Measurements from ENCODE around the gene ALG9.

The ALG9 gene

DNA sequence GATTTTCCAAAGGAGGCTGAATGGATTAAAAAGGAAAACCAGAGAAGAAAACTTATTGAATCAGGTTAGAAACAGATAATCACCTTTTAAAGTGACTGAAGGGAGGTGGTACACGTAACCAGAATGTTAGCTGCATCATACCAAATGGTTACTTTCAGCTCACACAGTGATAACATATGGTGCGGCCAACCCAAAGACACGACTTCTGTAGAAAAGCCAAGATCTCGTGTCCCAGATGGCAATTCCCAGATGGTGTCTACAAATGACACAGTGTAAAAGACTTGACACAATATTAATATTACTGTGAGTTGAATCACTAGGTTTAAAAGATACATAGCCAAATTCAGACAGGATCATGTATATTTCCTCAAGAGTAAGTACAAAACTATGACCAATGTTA lies 110.3 kb downstream of the ALG9 start:
- no peak for DNase-seq

DNA sequence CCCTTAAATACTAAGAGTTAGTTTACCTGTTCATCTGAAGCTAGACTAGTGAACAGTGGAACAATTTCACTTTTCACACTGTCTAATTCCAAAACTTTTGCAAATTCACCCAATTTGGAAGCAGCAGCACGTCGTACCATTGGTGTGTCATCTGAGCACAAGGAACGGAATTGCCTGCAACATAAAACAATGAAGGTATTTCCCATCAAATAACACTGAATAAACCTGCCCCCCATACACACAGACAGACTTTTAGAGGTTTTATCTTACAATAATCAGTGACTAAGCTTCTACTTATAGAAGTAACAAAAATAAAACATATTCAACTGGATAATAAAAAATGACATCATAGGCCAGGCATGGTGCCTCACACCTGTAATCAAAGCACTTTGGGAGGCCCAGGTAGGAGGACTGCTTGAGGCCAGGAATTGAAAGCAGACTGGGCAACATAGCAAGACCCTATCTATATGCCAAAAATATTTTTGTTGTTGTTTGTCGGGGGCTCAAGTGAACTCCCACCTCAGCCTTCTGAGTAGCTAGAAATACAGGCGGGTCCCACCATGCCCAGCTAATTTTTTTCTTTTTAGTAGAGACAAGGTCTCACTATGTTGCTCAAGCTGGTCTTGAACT lies 111.5 kb downstream of the ALG9 start:
- no peak for DNase-seq

DNA sequence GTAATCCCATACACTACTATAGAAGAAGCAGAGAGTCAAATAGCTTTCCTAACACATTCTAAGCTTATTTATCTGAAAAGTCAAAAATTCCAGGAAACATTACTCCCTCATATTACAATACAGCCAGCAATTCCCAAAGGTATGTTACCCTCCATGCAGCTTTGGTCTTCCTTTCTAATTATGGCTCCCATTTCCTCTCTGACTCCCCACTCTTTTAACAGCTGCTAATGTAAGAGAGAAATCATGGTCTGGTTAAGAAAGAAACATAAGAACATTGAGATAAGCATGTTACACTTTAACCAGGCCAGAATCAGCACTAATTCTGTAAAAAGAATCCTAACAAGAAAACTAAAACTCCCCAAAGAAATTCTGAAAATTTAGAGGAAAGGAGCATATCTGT lies 112.0 kb downstream of the ALG9 start:
- no peak for DNase-seq

DNA sequence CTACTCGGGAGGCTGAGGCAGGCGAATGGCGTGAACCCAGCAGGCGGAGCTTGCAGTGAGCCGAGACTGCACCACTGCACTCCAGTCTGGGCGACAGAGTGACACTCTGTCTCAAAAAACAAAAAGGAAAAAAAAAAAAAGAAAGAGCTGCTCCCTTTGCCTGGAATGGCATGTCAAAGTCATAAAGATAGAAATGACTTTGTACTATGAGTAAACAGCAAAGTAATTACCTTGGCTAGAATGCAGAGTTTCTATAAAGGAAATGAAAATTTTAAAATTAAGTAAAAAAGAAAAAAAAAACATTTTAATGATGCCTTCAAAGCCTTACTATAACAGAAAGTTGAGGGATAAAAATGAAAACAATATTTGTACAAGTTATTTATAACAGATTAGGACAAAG lies 115.3 kb downstream of the ALG9 start:
- no peak for DNase-seq

DNA sequence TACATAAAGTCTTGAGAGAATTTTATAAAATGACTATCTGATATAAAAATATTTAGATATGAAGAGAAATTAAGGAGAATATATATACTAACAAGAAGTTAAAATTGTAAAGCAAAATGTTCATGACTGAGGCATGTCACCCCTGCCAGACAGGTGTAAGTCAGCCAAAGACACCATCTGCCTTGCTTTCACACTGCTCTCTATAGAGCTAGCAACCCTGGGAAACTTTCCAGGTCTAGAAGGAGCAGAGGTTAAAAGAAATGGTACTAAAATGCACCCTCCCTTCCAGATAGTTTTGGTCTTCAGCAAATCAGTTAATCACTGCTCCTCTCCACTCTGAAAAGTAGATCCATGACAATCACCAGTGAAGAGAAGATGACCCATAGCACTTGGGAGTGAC lies 121.7 kb downstream of the ALG9 start:
- DNase-seq = no peak

DNA sequence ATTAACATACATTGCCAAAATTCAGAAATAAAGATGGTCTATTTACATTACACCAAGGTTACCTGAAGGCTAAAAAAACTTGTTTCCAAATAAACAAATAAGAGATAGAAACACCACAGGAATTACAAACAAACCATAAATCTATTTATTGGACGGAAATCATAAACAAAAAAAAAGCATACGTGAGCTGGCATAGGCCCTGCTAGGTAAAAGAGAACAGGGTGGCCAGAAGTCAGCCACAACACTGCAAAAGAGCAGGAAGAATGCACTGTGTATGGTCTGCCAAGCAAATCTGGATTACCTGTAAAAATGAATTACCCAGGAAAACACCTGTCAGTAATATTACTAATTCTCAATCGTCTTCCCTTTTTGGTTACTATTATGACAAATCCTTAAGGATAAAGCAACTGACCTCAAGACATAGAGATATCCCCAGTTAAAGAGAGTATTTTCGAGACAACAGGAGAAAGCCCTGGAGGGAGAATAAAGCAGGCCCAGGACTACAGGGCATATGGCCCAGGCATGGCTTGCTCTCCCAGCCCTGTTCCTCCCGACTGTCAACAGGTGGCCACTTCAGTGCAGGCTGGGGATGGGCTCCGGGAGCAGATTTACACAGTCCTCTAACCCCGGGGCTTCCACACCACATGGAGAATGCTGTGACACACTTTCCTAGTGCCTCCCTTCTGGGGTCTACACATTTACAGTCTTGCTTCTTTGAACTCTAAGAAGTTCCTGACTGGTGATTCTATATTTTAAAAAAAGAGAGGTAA lies 123.2 kb downstream of the ALG9 start:
- DNase-seq = no peak

DNA sequence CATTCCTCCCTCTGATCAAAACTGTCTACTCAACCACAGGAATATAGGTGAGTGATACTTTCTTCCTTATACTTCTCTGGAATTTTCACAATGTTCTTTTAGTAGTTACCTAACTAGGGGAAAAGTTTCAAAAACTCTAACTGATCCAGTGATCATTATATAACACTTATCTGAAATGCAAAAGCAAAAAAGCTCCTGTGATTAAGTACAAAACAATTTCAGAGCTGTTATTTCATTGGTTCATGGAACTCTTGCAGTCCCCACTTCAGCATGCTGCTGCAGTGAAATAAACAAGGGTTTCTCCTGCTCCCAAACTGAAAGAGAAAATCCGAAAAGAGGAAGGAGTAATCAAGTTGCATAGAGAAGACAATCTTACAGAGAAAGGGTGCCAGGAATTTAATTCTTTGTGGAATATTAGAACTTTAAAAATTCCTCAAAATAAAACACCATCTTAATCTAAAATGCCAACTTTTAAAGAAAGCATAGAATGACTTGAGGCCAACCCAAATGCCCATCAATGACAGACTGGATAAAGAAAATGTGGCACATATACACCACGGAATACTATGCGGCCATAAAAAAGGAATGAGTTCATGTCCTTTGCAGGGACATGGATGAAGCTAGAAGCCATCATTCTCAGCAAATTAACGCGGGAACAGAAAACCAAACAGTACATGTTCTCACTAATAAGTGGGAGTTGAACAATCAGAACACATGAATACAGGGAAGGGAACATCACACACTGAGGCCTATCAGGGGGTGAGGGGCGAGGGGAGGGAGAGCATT lies 125.5 kb downstream of the ALG9 start:
- no peak for DNase-seq

DNA sequence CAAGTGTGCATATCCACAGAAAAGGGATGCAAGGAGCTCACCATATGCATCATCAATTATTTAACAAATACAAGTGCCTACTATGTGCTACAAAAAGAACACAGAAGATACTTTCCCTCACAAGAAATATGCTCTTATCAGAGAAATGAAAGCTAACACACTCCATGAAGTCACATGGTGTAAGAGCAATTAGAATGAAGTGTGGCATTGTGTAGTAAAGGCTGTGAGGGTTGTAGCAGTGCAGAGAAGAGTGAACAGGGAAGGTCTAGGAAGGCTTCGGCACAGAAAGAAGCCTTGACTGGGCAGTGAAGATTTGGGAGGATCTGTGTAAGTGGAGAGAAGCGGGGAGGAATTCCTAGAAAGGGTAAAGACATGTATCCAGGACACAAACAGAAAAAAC lies 127.7 kb downstream of the ALG9 start:
- DNase-seq = no peak

DNA sequence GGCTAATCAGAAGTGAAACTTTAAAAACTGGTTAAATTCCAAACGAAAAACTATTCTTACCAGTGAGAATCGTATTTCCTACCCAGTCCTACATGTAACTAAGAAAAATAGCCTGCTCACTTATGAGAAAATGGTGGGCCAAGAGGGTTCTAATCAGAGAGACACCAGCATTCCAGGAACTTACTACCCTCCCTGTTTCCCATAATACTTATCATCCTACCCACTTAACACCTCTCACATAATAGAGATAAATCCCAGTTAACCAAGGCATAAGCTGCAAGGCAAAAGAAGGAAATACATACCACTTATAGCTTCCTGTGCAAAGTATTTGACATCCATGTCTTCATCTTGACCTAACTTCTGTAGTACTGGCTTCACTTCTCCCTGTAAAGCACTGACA lies 129.6 kb downstream of the ALG9 start:
- DNase-seq = no peak

DNA sequence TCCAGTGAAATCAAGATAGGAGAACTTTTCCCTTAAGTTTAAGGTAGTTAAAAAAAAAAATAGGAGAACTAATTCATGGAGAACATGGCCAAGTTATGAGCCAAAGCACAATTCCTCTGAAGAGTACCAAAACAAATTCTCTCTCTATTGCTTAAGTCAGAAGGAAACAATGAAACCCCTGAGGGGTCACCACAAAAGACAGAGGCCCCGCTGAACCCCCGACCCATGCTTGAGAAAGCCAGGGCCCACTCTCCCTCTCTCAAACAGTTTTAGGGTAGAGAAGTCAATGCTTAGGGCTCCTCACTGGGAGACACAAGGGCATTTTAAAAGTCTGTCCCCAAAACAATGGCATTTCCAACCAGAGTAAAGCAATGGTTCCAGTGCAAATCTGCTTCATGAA lies 132.1 kb downstream of the ALG9 start:
- DNase-seq = no peak

DNA sequence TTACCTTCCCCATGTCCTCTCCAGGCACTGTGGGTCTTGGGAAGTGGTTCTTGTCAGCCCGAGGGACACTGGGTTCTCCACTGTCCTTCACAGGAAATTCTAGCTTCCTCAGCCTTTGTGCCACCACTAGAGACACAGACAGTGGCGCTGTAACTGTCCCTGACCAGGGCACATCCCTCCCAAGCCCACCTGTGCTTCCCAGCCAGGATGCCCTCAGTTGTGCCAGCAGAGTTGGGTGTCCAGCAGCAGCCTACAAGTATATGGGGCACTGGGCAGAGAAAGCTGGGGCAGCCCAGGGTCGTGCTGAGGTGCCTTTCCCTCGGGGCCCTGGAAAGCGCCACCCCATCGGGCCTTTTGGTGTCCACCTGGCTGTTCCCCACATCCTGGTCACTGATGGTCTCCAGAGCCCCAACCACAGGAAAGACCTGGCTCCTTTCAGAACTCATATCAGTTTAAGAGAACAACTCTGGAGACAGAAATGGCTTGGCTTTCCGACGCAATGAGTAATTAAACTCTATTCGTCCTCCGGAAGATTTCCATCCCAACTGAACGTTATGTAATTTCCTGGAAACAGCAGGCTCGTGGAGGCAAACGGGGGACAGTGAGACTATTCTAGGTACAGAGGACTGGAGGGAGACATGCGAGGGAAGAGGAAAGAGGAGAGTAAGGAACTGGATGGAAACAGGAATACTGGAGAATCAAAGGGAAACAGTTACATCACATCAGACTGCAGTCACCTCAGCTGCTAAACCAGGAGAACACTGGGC lies 133.8 kb downstream of the ALG9 start:
- DNase-seq = no peak

DNA sequence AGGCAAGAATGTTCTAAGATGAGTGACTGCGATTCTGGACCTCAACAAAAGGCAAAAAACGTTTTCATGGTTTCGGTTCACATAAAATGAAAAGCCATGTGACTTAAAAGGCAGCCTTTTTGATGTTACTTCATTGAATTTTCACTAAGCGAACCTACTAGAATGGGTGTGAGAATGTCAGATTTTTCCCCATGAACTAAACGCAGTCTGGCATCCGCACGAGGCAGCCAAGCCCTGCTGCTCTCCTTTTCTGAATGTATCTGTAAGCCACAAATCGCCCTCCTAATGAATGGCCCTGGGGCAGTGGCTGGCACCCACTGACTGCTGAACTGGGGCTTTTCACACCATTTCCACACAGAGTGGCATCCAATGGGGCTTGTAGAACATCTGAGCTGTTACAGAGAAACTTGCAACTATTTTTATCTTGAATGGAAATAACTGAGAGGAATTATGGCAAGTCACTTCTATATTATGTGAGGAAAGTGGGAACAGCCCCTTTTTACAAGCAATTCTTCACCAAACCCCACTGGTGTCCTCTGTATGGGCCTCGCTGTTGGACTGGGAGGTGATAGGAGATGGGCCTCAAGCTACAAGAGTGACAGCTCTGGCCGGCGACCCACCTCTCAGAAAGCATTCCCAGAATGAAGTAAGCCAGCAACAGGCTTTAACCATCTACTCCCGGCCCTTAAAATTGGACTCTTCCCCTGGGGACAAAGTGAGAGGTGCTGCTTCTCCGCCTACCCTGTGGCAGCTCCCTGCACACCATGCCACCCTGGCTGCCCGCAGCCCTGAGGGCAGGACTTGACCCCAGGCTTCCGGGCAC lies 134.5 kb downstream of the ALG9 start:
- no peak for DNase-seq
